Aorta (tissue), 5 donors: Measurements from ENCODE around the gene ADGRE1. TPM values are rescaled to one million over a fixed set of nuclear protein-coding genes. Genes with fewer than 3 reads are reported as not detected.

Experiments used
- ATAC-seq: fragments of 200-7000 bp; cut with Tn5 transposase; one replicate; pipeline ENCODE4 v1.9.1; 2022; ENCODE audit warnings: moderate library complexity; ENCODE audit not compliant: low FRiP score
- DNase-seq, 2 donors: peaks; one replicate each; pipeline ENCODE4 v3.0.0-alpha.2; 2020
- H3K27ac ChIP-seq, 2 donors: one replicate each; pipeline ENCODE4 v1.5.1; 2013; ENCODE audit warnings: low read length in 2 of 2, mild to moderate bottlenecking in 2 of 2, moderate library complexity in 2 of 2, control low read depth in 1 of 2, inconsistent platforms in 1 of 2, low read depth in 1 of 2
- H3K27me3 ChIP-seq, 2 donors: one replicate each; pipeline ENCODE4 v1.6.1; 2013; ENCODE audit warnings: control low read depth in 1 of 2, low read length in 1 of 2, mild to moderate bottlenecking in 1 of 2, moderate library complexity in 1 of 2; ENCODE audit not compliant: insufficient read depth in 2 of 2, control insufficient read depth in 1 of 2
- H3K36me3 ChIP-seq, 2 donors: one replicate each; pipeline ENCODE4 v1.6.1; 2013; ENCODE audit warnings: control low read depth in 1 of 2, low read length in 1 of 2, mild to moderate bottlenecking in 1 of 2; ENCODE audit not compliant: insufficient read depth in 2 of 2, control insufficient read depth in 1 of 2
- H3K4me1 ChIP-seq, 2 donors: one replicate each; pipeline ENCODE4 v1.6.1; 2013; ENCODE audit warnings: low read length in 2 of 2, control low read depth in 1 of 2, mild to moderate bottlenecking in 1 of 2, moderate library complexity in 1 of 2; ENCODE audit not compliant: insufficient read depth in 2 of 2, control insufficient read depth in 1 of 2
- H3K4me3 ChIP-seq, 2 donors: one replicate each; pipeline ENCODE4 v1.5.1; 2013; ENCODE audit warnings: low read length in 2 of 2, control low read depth in 1 of 2, mild to moderate bottlenecking in 1 of 2
- H3K9me3 ChIP-seq: one replicate; pipeline ENCODE4 v1.6.1; 2013; ENCODE audit warnings: mild to moderate bottlenecking, low read length; ENCODE audit not compliant: control insufficient read depth
- WGBS, 2 donors: extraction: QIAGEN DNeasy Blood & Tissue Kit; methylation state at CpG; one replicate each; pipeline ENCODE4 v1.1.7; 2013; 5-methylcytosine and 5-hydroxymethylcytosine counted together
- intact Hi-C, 2 donors: fragments of 100-400 bp; cut with DNase I; formaldehyde crosslinking; loops; one replicate each; pipeline versions ENCODE4 v1.14.2 to v1.15.0; 2022
- polyA plus RNA-seq, 2 donors: library from polyadenylated mRNA; stranded (reverse); fragments of 200-250 nt; gene quantifications; one replicate each; pipeline ENCODE4 v1.2.3, GENCODE V29; 2013
- total RNA-seq, 2 donors: library from RNA; stranded (reverse); fragmentation: NEBNext Ultra II Directional; extraction: Animal tissue kit (Norgen Biotek cat#: 25700); gene quantifications; one replicate each; pipeline ENCODE4 v1.2.1, GENCODE V29; 2021
- donor health status: healthy with polysubstance abuse.
- donor health status: Bipolar disorder and iron deficiency.
- donor health status: DM: no; HTN: no; CAD: no.
- donor health status: DM: no; HTN: no; CAD: no.
- donor health status: DM: yes; HTN: yes; CAD: no.

The ADGRE1 gene
- total and polyA plus RNA-seq, 4 donors: 0.08 to 1.6 (median 0.46) TPM

DNA sequence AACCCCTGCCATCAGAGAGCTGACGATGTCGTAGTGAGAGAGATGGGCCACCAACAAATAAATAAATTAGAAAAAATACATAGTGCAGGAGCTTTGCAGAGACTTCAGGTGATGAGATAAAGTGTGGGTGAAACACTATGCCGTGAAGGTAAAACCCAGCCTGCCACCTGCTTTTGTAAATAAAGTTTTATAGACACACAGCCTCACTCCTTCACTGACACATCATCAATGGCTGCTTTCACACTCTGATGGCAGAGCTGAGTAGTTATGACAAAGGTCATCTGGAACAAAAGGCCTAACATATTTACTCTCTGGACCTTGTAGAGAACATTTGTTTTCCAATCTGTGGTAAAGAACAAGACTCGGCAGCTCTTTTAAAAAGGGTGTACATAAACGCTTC, 88.8 kb downstream of the ADGRE1 start:
- H3K27ac ChIP-seq: no peak overlapping the region
- no peak overlapping the region for H3K4me3 ChIP-seq
- H3K9me3 ChIP-seq: peaks cover 5% of the 10 kb centered on the region
- DNase-seq (no peak), ATAC-seq (no peak)
- 90% methylated on average over 5 of the region's 5 CpGs for WGBS, 2 donors
- intact Hi-C loops: no loop called here
- no peaks in the 10 kb centered on the region for H3K36me3 ChIP-seq
- H3K4me1 ChIP-seq: no peaks in the 10 kb centered on the region
- H3K27me3 ChIP-seq: peaks cover 0 to 2% of the 10 kb centered on the region in 2 donors

DNA sequence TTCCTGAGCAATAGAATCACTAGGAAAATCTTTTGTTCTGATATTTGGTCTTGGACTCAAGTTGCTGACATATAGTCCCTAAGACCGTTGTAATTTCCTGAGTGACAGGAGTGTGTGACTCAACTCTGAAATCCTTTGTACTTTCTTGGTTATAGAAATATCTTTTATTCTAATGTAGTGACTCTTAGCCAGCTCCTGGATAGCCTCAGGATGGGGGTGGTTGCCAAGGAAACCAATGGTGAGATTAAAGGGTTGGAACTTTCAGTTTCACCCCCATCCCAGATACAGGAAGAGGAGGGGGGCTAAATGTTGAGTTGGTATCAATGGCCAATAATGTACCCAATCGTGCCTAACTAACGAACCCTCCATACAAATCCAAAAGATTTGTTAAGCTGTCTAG, 92.0 kb downstream of the ADGRE1 start:
- Histone ChIP-seq H3K4me1 (no peaks in the 10 kb centered on the region), H3K9me3 (peaks cover 9% of the 10 kb centered on the region), H3K27me3 (no peaks in the 10 kb centered on the region), H3K36me3 (no peaks in the 10 kb centered on the region), H3K27ac (no peak overlapping the region), H3K4me3 (no peak overlapping the region)
- WGBS, 2 donors: 73 to 82% methylated on average over 3 of the region's 3 CpGs
- ATAC-seq: no peak
- no peak for DNase-seq
- intact Hi-C loops: no loop called here

DNA sequence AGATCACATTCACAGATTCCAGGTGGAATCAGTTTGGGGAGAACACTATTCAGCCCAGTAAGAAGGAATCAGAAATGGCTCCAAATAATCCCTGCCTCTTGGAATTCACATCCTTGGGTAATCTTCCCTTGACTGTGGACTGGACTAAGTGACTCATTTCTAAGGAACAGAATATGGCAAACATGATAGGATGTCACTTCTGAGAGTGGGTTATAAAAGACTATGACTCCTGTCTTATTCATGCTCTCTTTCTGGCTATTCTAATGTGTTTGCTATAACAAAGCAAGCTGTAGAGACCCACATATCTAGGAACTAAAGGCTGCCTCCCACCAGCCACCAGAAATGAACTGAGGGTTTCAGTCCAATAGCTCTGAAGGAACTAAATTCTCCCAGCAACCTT, 96.1 kb downstream of the ADGRE1 start:
- DNase-seq: no peak
- no peak overlapping the region for H3K4me3 ChIP-seq
- no peak overlapping the region for H3K27ac ChIP-seq
- no peaks in the 10 kb centered on the region for H3K27me3 ChIP-seq
- H3K4me1 ChIP-seq: no peaks in the 10 kb centered on the region
- ATAC-seq: no peak
- intact Hi-C loops: no loop called here
- peaks cover 4% of the 10 kb centered on the region for H3K9me3 ChIP-seq
- no peaks in the 10 kb centered on the region for H3K36me3 ChIP-seq

DNA sequence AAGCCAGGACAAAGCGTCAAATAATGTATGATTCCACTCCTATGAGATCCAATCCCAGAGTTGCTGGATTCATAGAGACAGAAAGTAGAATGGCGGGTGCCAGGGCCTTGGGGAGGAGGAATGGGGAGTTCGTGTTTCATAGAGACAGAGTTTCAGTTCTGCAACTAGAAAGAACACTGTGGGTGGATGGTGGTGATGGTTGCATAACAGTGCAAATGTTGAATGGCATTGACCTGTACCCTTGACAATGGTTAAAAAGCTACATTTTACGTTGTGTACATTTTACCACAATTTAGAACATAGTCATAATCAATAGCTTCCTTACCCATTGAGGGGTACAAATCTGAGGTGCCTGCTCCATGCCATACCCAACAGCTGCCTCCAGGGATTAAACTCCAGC, 100.5 kb downstream of the ADGRE1 start:
- WGBS, 2 donors: 52 to 53% methylated on average over 4 of the region's 4 CpGs
- Histone ChIP-seq H3K4me1 (no peaks in the 10 kb centered on the region), H3K4me3 (no peak overlapping the region), H3K27ac (no peak overlapping the region), H3K27me3 (no peaks in the 10 kb centered on the region), H3K36me3 (no peaks in the 10 kb centered on the region), H3K9me3 (peaks cover 4% of the 10 kb centered on the region)
- ATAC-seq (no peak), DNase-seq (no peak)
- intact Hi-C loops: no loop called here

DNA sequence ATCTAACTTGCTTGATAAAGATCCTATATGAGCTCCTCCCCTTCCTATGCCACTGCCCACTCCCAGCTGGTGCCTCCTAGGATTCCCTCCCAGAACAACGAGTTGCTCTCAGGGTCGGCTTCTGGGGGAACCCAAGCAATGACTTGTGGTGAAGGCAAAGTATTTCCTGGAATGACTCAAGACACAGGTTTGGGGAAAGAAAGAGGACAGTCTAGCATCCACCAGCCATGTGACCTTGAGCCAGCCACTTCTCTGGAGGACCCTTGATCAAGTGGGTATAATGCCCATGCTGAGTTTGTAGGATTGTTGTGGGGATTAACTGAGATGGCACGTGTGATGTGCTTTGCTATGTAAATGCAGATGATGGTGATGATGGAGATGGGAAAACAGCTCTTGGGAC, 100.9 kb downstream of the ADGRE1 start:
- WGBS, 2 donors: 45 to 46% methylated on average over 3 of the region's 3 CpGs
- intact Hi-C loops: no loop called here
- H3K9me3 ChIP-seq: peaks cover 2% of the 10 kb centered on the region

More for the DNA sequence above, 100.9 kb downstream of the ADGRE1 start:
- DNase-seq (no peak), ATAC-seq (no peak)
- Histone ChIP-seq H3K4me1 (no peaks in the 10 kb centered on the region), H3K4me3 (no peak overlapping the region), H3K27me3 (no peaks in the 10 kb centered on the region), H3K36me3 (no peaks in the 10 kb centered on the region), H3K27ac (no peak overlapping the region)

Other genes with a start within 250 kb of the ADGRE1 start
- gene TNFSF14, start 217.4 kb upstream of the ADGRE1 start, total RNA-seq: 10 to 100 TPM in 1 of 2 donors, 1 to 10 TPM in 1; 6.9 to 36.8 TPM
- under 1 TPM in 1 of 2 donors, not detected in 1; 0.13 TPM for gene TNFSF14, start 217.4 kb upstream of the ADGRE1 start, polyA plus RNA-seq
- 1,000 to 10,000 TPM; 1,027 to 3,196 TPM for gene C3, start 166.9 kb upstream of the ADGRE1 start, total RNA-seq
- gene C3, start 166.9 kb upstream of the ADGRE1 start, polyA plus RNA-seq: 10 to 100 TPM in 1 of 2 donors, 1 to 10 TPM in 1; 9.1 to 17.8 TPM
- gene GPR108, start 150.0 kb upstream of the ADGRE1 start, total RNA-seq: 10 to 100 TPM; 49.2 to 70.2 TPM
- gene GPR108, start 150.0 kb upstream of the ADGRE1 start, polyA plus RNA-seq: 100 to 1,000 TPM in 1 of 2 donors, 10 to 100 TPM in 1; 33.1 to 117 TPM
- gene TRIP10, start 147.9 kb upstream of the ADGRE1 start, total RNA-seq: 100 to 1,000 TPM in 1 of 2 donors, 10 to 100 TPM in 1; 91.8 to 146 TPM
- 100 to 1,000 TPM in 1 of 2 donors, 10 to 100 TPM in 1; 68.6 to 261 TPM for gene TRIP10, start 147.9 kb upstream of the ADGRE1 start, polyA plus RNA-seq
- gene SH2D3A, start 120.1 kb upstream of the ADGRE1 start, total RNA-seq: 1 to 10 TPM in 1 of 2 donors, under 1 TPM in 1; 0.68 to 1.0 TPM
- 1 to 10 TPM in 1 of 2 donors, under 1 TPM in 1; 0.26 to 4.1 TPM for gene SH2D3A, start 120.1 kb upstream of the ADGRE1 start, polyA plus RNA-seq
- gene VAV1, start 114.9 kb upstream of the ADGRE1 start, total RNA-seq: 10 to 100 TPM in 1 of 2 donors, 1 to 10 TPM in 1; 8.2 to 20.1 TPM
- gene VAV1, start 114.9 kb upstream of the ADGRE1 start, polyA plus RNA-seq: 1 to 10 TPM; 1.9 to 9.9 TPM
- gene MBD3L2B, start 133.9 kb downstream of the ADGRE1 start, total RNA-seq: not detected
- gene MBD3L2B, start 133.9 kb downstream of the ADGRE1 start, polyA plus RNA-seq: not detected
- gene MBD3L5, start 143.0 kb downstream of the ADGRE1 start, total RNA-seq: not detected
- gene MBD3L5, start 143.0 kb downstream of the ADGRE1 start, polyA plus RNA-seq: not detected
- gene MBD3L4, start 152.6 kb downstream of the ADGRE1 start, total RNA-seq: not detected
- gene MBD3L4, start 152.6 kb downstream of the ADGRE1 start, polyA plus RNA-seq: not detected
- gene MBD3L2, start 161.7 kb downstream of the ADGRE1 start, total RNA-seq: not detected
- gene MBD3L2, start 161.7 kb downstream of the ADGRE1 start, polyA plus RNA-seq: not detected
- gene MBD3L3, start 171.1 kb downstream of the ADGRE1 start, total RNA-seq: not detected
- not detected for gene MBD3L3, start 171.1 kb downstream of the ADGRE1 start, polyA plus RNA-seq
- 10 to 100 TPM; 10.6 to 11.5 TPM for gene ZNF557, start 182.1 kb downstream of the ADGRE1 start, total RNA-seq
- 1 to 10 TPM in 1 of 2 donors, under 1 TPM in 1; 0.63 to 2.4 TPM for gene ZNF557, start 182.1 kb downstream of the ADGRE1 start, polyA plus RNA-seq